Neutrophil (primary cell): ENCODE results near the gene MTCL1.

Experiments used
- H3K27ac ChIP-seq: fragments of 200-600 bp; sonication (generic); 2 replicates; pipeline ENCODE4 v1.5.1; 2016; ENCODE audit warnings: mild to moderate bottlenecking, moderate library complexity
- H3K27me3 ChIP-seq: fragments of 200-600 bp; sonication (generic); 2 replicates; pipeline ENCODE4 v1.6.0; 2016; ENCODE audit warnings: mild to moderate bottlenecking
- H3K36me3 ChIP-seq: fragments of 200-600 bp; sonication (generic); 2 replicates; pipeline ENCODE4 v1.5.1; 2017
- H3K4me1 ChIP-seq, 2 experiments: fragments of 200-600 bp in 1 of 2; sonication (generic) in 1 of 2; 1 replicate in 1 of 2; 2 replicates in 1 of 2; pipeline versions ENCODE4 v1.5.1 to v1.6.1; 2013 to 2016; ENCODE audit warnings: low read depth in 1 of 2, low read length in 1 of 2, mild to moderate bottlenecking in 1 of 2, moderate library complexity in 1 of 2; ENCODE audit not compliant: control insufficient read depth in 1 of 2, insufficient read depth in 1 of 2
- H3K4me3 ChIP-seq, 2 experiments: fragments of 200-600 bp in 1 of 2; sonication (generic) in 1 of 2; 1 replicate in 1 of 2; 2 replicates in 1 of 2; pipeline ENCODE4 v1.5.1; 2013 to 2016; ENCODE audit warnings: low read depth in 1 of 2, low read length in 1 of 2, mild to moderate bottlenecking in 1 of 2, moderate library complexity in 1 of 2
- H3K9me3 ChIP-seq: fragments of 200-600 bp; sonication (generic); 2 replicates; pipeline ENCODE4 v1.5.1; 2016
- TF ChIP-seq, protein P1 (sequence below): fragments of 200-600 bp; sonication (generic); IDR thresholded peaks from 2 replicates; pipeline ENCODE4 v1.5.1; 2016; ENCODE audit warnings: antibody characterized with exemption

The MTCL1 gene

DNA sequence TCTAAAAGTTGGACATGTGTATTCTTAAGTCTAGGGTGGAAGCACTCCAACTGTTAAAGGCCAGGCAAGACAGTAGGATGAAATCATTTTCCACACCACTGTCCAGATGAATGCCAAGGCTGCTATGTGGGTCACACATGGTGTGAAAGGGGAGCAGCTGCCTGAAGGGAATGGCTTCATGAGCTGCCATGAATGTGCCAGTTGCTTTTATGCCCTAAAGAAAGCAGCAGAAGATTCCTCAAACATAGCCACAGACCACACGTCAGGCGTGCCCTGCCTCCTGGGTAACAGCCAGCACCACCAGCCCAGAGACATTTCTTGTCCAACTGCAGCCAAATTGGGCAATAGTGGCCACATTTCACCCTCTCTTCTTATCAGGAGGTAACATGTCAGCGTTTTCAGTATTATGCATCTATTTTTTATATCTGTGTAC lies 130.2 kb downstream of the MTCL1 start:
- H3K36me3 ChIP-seq = no peaks in the 10 kb centered on the region
- peaks cover 0 to 9% of the 10 kb centered on the region in 2 experiments for H3K4me1 ChIP-seq
- TF ChIP-seq, protein P1, sequence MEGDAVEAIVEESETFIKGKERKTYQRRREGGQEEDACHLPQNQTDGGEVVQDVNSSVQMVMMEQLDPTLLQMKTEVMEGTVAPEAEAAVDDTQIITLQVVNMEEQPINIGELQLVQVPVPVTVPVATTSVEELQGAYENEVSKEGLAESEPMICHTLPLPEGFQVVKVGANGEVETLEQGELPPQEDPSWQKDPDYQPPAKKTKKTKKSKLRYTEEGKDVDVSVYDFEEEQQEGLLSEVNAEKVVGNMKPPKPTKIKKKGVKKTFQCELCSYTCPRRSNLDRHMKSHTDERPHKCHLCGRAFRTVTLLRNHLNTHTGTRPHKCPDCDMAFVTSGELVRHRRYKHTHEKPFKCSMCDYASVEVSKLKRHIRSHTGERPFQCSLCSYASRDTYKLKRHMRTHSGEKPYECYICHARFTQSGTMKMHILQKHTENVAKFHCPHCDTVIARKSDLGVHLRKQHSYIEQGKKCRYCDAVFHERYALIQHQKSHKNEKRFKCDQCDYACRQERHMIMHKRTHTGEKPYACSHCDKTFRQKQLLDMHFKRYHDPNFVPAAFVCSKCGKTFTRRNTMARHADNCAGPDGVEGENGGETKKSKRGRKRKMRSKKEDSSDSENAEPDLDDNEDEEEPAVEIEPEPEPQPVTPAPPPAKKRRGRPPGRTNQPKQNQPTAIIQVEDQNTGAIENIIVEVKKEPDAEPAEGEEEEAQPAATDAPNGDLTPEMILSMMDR = no peak
- no peaks in the 10 kb centered on the region for H3K9me3 ChIP-seq
- no peaks in the 10 kb centered on the region for H3K27me3 ChIP-seq
- H3K27ac ChIP-seq = no peak overlapping the region
- no peak overlapping the region for H3K4me3 ChIP-seq

DNA sequence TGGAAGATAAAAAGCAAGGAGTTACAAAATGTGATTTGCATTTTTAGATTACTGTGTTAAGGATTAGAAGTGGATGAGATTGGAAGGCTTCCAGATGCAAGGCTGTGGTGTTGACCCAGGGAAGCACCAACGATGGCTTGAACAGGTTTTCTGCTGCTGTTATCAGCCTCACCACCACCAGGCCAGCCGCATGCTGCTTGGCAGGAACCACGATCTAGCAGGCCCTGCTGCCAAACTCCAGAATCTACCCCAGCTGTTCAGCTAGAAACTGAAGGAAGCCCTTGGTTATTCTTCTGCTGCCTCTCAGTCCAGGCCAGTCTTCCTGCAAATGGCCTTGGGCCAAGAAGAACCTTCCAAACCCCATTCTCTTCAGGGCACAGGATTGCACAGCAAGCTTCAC lies 133.9 kb downstream of the MTCL1 start:
- Histone ChIP-seq H3K27ac (no peak overlapping the region), H3K36me3 (no peaks in the 10 kb centered on the region), H3K4me1 (peaks cover 0 to 9% of the 10 kb centered on the region in 2 experiments), H3K9me3 (no peaks in the 10 kb centered on the region), H3K27me3 (no peaks in the 10 kb centered on the region), H3K4me3 (no peak overlapping the region)
- TF ChIP-seq, protein P1 = no peak

DNA sequence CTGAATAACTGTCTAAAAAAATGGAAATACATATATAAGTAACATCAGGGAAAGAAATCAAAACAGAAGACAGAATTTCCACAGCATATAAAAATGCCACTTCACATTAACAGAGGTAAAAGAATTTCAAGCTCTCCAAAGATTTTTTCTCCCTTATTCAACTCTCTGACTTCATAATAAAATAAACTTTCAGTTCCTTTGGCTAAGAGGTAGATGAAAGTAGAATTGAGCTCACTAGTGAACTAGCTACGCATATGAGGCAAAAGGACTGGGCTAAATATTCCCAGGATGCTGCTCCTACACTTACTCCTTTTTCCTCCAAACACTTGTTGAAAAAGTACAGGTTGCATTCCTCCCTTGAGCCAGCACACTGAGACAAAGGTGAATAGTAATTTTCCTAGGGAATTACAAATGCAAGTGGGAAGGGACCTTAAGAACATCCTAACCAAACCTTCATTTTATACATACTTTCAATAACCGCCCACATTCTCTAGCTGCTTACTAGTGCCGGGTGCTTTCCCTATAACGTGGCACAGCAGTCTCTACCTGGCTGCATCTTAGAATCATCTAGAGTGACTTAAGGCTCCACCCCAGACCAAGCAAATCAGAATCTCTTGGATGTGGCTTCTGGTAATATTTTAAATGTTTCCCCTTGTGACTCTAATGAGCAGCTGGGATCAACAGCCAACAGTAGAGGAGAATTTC lies 136.6 kb downstream of the MTCL1 start:
- no peak overlapping the region for H3K4me3 ChIP-seq
- H3K27ac ChIP-seq = no peak overlapping the region
- H3K9me3 ChIP-seq = no peaks in the 10 kb centered on the region
- no peaks in the 10 kb centered on the region for H3K4me1 ChIP-seq
- H3K27me3 ChIP-seq = no peaks in the 10 kb centered on the region
- TF ChIP-seq, protein P1 = no peak
- H3K36me3 ChIP-seq = no peaks in the 10 kb centered on the region

DNA sequence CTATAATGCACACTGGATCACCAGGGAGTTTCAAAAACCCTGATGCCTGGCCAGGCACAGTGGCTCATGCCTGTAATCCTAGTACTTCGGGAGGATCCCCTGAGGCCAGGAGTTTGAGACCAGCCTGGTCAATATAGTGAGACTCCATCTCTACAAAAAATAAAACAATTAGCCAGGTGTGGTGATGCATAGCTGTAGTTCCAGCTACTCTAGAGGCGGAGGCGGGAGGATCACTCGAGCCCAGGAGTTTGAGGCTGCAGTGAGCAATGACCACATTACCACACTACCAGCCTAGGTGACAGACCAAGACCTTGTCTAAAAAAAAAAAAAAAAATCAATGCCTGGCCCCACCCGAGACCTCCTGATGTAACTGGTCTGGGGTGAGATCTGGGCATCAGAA lies 137.2 kb downstream of the MTCL1 start:
- H3K27ac ChIP-seq = no peak overlapping the region
- no peaks in the 10 kb centered on the region for H3K9me3 ChIP-seq
- no peaks in the 10 kb centered on the region for H3K4me1 ChIP-seq
- H3K36me3 ChIP-seq = no peaks in the 10 kb centered on the region
- H3K27me3 ChIP-seq = no peaks in the 10 kb centered on the region
- TF ChIP-seq, protein P1 = no peak
- no peak overlapping the region for H3K4me3 ChIP-seq

DNA sequence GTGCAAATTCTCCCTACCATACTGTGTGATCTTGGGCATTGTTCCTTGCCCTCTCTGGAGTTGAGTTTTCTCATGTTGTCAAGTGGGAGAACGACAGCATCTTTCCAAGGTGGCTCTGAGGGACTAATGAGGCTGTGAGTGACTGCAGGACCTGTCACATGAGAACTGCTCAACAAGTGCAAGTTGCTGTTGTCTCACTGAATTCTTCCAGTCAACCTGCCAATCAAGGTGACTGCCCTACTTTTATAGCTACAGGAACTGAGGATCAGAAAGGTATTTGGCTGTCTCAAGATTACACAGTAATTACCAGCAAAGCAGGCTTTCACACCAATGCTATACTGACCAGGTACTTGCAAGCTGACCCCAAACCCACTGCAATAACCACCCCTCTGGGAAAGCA lies 137.6 kb downstream of the MTCL1 start:
- H3K27ac ChIP-seq = no peak overlapping the region
- H3K4me1 ChIP-seq = no peaks in the 10 kb centered on the region
- no peak overlapping the region for H3K4me3 ChIP-seq
- no peaks in the 10 kb centered on the region for H3K36me3 ChIP-seq
- no peaks in the 10 kb centered on the region for H3K9me3 ChIP-seq
- no peaks in the 10 kb centered on the region for H3K27me3 ChIP-seq
- TF ChIP-seq, protein P1 = no peak
